Activated naive CD4-positive, alpha-beta T cell treated with anti-CD3 and anti-CD28 coated beads, Interleukin-2, amount 50 U/mL, for 72 hours (primary cell): ENCODE results near the gene GPATCH11. TPM values are rescaled to one million over a fixed set of nuclear protein-coding genes. Genes with fewer than 3 reads are reported as not detected.

ENCODE experiments used
- total RNA-seq, 2 donors: library from RNA; stranded (reverse); gene quantifications; one replicate each; pipeline ENCODE4 v1.2.3, GENCODE V29; 2022

Gene GPATCH11
- total RNA-seq, 2 donors from 2014 or later: 9.4 to 26.8 TPM

Other genes starting within 250 kb of the GPATCH11 start
- gene STRN, start 118.0 kb upstream of the GPATCH11 start, total RNA-seq: 10 to 100 TPM; 29.8 to 37.2 TPM
- gene HEATR5B, start 146 bp upstream of the GPATCH11 start, total RNA-seq: 10 to 100 TPM; 17.1 to 21.1 TPM
- gene EIF2AK2, start 72.5 kb downstream of the GPATCH11 start, total RNA-seq: 10 to 100 TPM; 32.0 to 68.6 TPM
- gene SULT6B1, start 104.2 kb downstream of the GPATCH11 start, total RNA-seq: not detected
- gene CEBPZOS, start 112.0 kb downstream of the GPATCH11 start, total RNA-seq: 10 to 100 TPM; 29.1 to 46.9 TPM
- gene CEBPZ, start 147.1 kb downstream of the GPATCH11 start, total RNA-seq: 10 to 100 TPM; 60.6 to 79.1 TPM
- gene NDUFAF7, start 147.1 kb downstream of the GPATCH11 start, total RNA-seq: 10 to 100 TPM; 21.7 to 26.5 TPM
- 10 to 100 TPM; 18.1 to 20.6 TPM for gene PRKD3, start 240.3 kb downstream of the GPATCH11 start, total RNA-seq